ENCODE data around the gene FAM53A.
"Not testable (repeated sequence)": the region's sequence is repeated elsewhere in the genome, so short reads cannot be mapped to it uniquely, and the experiment has no call there.

FAM53A gene

GRCh38 chr4:1711571-1712215, 27.6 kb upstream of the FAM53A start:
- in situ Hi-C loops (cut with MboI; ENCODE audit: low pct_unique_long_range_greater_than_20kb, low sequenced_read_pairs, unreplicated experiment) = no loop called here
- TF ChIP-seq CTCF (IDR thresholded peaks at IDR 0.05; ENCODE audit: extremely low read depth, insufficient read depth, missing control alignments) = no peak
- DNase-seq (ENCODE audit: low spot score) = peak; percentile 56

- no peak for TF ChIP-seq CTCF (IDR thresholded peaks at IDR 0.05; ENCODE audit: extremely low read depth, insufficient read depth, missing control alignments)
- no peak for DNase-seq (ENCODE audit: low spot score)
- in situ Hi-C loops (cut with MboI; ENCODE audit: low pct_unique_long_range_greater_than_20kb, low sequenced_read_pairs, unreplicated experiment) = no loop called here
These were observed 27.0 kb upstream of the FAM53A start for GRCh38 chr4:1711055-1711570.

- TF ChIP-seq CTCF (IDR thresholded peaks at IDR 0.05; ENCODE audit: extremely low read depth, insufficient read depth, missing control alignments) = no peak
- in situ Hi-C loops (cut with MboI; ENCODE audit: low pct_unique_long_range_greater_than_20kb, low sequenced_read_pairs, unreplicated experiment) = no loop called here
These were observed 24.5 kb upstream of the FAM53A start for GRCh38 chr4:1708581-1708980.

GRCh38 chr4:1706358-1706757, 22.2 kb upstream of the FAM53A start:
- TF ChIP-seq CTCF (IDR thresholded peaks at IDR 0.05; ENCODE audit: extremely low read depth, insufficient read depth, missing control alignments) = no peak
- no peak for DNase-seq (ENCODE audit: low spot score)
- in situ Hi-C loops (cut with MboI; ENCODE audit: low pct_unique_long_range_greater_than_20kb, low sequenced_read_pairs, unreplicated experiment) = no loop called here

More at GRCh38 chr4:1708581-1708980, 24.5 kb upstream of the FAM53A start:
- DNase-seq (ENCODE audit: low spot score) = no peak

- in situ Hi-C loops (cut with MboI; ENCODE audit: low pct_unique_long_range_greater_than_20kb, low sequenced_read_pairs, unreplicated experiment) = no loop called here
- TF ChIP-seq CTCF (IDR thresholded peaks at IDR 0.05; ENCODE audit: extremely low read depth, insufficient read depth, missing control alignments) = no peak
- no peak for DNase-seq (ENCODE audit: low spot score)
These were observed 21.6 kb upstream of the FAM53A start for GRCh38 chr4:1705732-1706131.

- DNase-seq (ENCODE audit: low spot score) = no peak
- in situ Hi-C loops (cut with MboI; ENCODE audit: low pct_unique_long_range_greater_than_20kb, low sequenced_read_pairs, unreplicated experiment) = no loop called here
- no peak for TF ChIP-seq CTCF (IDR thresholded peaks at IDR 0.05; ENCODE audit: extremely low read depth, insufficient read depth, missing control alignments)
These were observed 19.8 kb upstream of the FAM53A start for GRCh38 chr4:1703867-1704266.

GRCh38 chr4:1701671-1702070, 17.6 kb upstream of the FAM53A start:
- DNase-seq (ENCODE audit: low spot score); in situ Hi-C loops (cut with MboI; ENCODE audit: low pct_unique_long_range_greater_than_20kb, low sequenced_read_pairs, unreplicated experiment): not testable (repeated sequence)

Data from GM13977 (cell line).